RWPE2 (cell line): ENCODE results near the gene IFT81.

Experiments
- ATAC-seq: fragments of 200-7000 bp; cut with Tn5 transposase; 3 replicates; pipeline ENCODE4 v1.9.1; 2021; ENCODE audit warnings: low read depth
- DNase-seq: peaks from one replicate; pipeline ENCODE4 v3.0.0-alpha.2; 2020; ENCODE audit warnings: low spot score
- H3K27ac ChIP-seq: fragments of 450-650 bp; 2 replicates; pipeline ENCODE4 v1.5.1; 2017; ENCODE audit warnings: mild to moderate bottlenecking; ENCODE audit not compliant: poor library complexity, severe bottlenecking
- H3K27me3 ChIP-seq: fragments of 250-450 bp; sonication (Bioruptor Pico); 2 replicates; pipeline ENCODE4 v1.5.1; 2021; ENCODE audit warnings: mild to moderate bottlenecking, moderate library complexity; ENCODE audit not compliant: insufficient read depth, poor library complexity, severe bottlenecking
- H3K36me3 ChIP-seq: fragments of 250-450 bp; sonication (Bioruptor Pico); 2 replicates; pipeline ENCODE4 v1.5.1; 2020; ENCODE audit warnings: low read depth, mild to moderate bottlenecking, moderate library complexity
- H3K4me1 ChIP-seq: fragments of 250-450 bp; sonication (Bioruptor Pico); 2 replicates; pipeline ENCODE4 v1.5.1; 2021; ENCODE audit warnings: mild to moderate bottlenecking, moderate library complexity; ENCODE audit not compliant: insufficient read depth, poor library complexity, severe bottlenecking
- H3K4me3 ChIP-seq: fragments of 250-450 bp; sonication (Bioruptor Pico); 2 replicates; pipeline ENCODE4 v1.5.1; 2021; ENCODE audit warnings: mild to moderate bottlenecking, moderate library complexity; ENCODE audit not compliant: severe bottlenecking
- H3K9me3 ChIP-seq: fragments of 250-450 bp; sonication (Bioruptor Pico); 2 replicates; pipeline ENCODE4 v1.5.1; 2021; ENCODE audit warnings: mild to moderate bottlenecking, moderate library complexity; ENCODE audit not compliant: severe bottlenecking
- TF ChIP-seq, protein P1 (sequence below): fragments of 450-650 bp; IDR thresholded peaks from one replicate; pipeline ENCODE4 v1.5.1; 2017; ENCODE audit warnings: mild to moderate bottlenecking, moderate library complexity; ENCODE audit not compliant: poor library complexity, severe bottlenecking

The IFT81 gene, protein sequence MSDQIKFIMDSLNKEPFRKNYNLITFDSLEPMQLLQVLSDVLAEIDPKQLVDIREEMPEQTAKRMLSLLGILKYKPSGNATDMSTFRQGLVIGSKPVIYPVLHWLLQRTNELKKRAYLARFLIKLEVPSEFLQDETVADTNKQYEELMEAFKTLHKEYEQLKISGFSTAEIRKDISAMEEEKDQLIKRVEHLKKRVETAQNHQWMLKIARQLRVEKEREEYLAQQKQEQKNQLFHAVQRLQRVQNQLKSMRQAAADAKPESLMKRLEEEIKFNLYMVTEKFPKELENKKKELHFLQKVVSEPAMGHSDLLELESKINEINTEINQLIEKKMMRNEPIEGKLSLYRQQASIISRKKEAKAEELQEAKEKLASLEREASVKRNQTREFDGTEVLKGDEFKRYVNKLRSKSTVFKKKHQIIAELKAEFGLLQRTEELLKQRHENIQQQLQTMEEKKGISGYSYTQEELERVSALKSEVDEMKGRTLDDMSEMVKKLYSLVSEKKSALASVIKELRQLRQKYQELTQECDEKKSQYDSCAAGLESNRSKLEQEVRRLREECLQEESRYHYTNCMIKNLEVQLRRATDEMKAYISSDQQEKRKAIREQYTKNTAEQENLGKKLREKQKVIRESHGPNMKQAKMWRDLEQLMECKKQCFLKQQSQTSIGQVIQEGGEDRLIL

DNA sequence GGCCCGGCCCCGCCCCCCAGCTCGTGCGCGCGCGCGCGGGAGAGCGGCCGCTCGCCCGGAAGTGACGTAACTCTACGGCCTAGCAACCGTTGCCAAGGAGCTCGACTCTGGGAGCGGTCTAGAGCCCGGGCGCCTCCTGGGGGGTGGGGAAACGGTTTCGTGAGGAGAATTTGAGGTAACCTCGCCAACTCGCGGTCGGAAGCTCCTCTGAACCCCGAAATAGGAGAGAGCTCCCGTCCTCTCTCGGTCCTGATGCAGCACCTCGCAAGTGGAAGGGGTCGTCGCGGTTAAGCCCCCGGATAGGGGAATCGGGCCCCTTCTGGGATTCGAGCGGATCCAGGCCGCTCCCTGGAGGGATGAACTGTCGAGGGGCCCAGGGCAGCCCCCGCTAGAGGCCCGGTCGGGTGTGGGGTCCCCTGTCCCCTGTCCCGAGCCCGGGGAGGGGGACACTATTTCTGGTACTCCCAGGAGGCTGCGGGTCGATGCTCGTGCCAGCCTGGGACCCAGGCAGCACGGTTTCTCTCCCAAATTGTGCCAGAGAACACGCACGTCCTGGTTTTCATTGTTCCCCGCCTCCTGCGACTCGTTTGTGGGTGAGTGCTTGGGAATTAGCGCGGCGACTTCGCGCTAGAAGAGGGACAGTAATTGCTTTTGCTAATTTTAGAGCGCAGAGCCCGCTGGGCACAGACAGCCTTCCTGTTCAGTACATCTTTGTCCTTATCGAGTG lies at the start of gene IFT81:
TSS of gene IFT81 (plus strand) at position 89 of the 727 bp plus-strand sequence. CDS start 3,024 bp downstream, outside the sequence.
- Histone ChIP-seq H3K27ac (peak within 1 kb of the TSS; percentile 49), H3K4me3 (peak within 1 kb of the TSS; percentile 99), H3K9me3 (no peaks in the 10 kb centered on the region), H3K36me3 (peaks cover 11% of the 10 kb centered on the region), H3K4me1 (peaks cover 5% of the 10 kb centered on the region), H3K27me3 (no peaks in the 10 kb centered on the region)
- peak; percentile 86 for ATAC-seq
- DNase-seq: peak; percentile 90
- TF ChIP-seq, protein P1, sequence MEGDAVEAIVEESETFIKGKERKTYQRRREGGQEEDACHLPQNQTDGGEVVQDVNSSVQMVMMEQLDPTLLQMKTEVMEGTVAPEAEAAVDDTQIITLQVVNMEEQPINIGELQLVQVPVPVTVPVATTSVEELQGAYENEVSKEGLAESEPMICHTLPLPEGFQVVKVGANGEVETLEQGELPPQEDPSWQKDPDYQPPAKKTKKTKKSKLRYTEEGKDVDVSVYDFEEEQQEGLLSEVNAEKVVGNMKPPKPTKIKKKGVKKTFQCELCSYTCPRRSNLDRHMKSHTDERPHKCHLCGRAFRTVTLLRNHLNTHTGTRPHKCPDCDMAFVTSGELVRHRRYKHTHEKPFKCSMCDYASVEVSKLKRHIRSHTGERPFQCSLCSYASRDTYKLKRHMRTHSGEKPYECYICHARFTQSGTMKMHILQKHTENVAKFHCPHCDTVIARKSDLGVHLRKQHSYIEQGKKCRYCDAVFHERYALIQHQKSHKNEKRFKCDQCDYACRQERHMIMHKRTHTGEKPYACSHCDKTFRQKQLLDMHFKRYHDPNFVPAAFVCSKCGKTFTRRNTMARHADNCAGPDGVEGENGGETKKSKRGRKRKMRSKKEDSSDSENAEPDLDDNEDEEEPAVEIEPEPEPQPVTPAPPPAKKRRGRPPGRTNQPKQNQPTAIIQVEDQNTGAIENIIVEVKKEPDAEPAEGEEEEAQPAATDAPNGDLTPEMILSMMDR: no peak

- Histone ChIP-seq H3K27ac (no peak overlapping the region), H3K4me3 (no peak overlapping the region), H3K36me3 (no peaks in the 10 kb centered on the region), H3K4me1 (no peaks in the 10 kb centered on the region), H3K9me3 (no peaks in the 10 kb centered on the region), H3K27me3 (no peaks in the 10 kb centered on the region)
- ATAC-seq (no peak), DNase-seq (no peak)
- TF ChIP-seq, protein P1: no peak
These were observed 48.3 kb upstream of the IFT81 start for GRCh38 chr12:110075880-110076279.

GRCh38 chr12:110077800-110078199 lies 46.4 kb upstream of the IFT81 start:
- Histone ChIP-seq H3K27ac (no peak overlapping the region), H3K4me3 (no peak overlapping the region), H3K9me3 (no peaks in the 10 kb centered on the region), H3K36me3 (no peaks in the 10 kb centered on the region), H3K27me3 (no peaks in the 10 kb centered on the region), H3K4me1 (no peaks in the 10 kb centered on the region)
- ATAC-seq: no peak
- no peak for DNase-seq
- TF ChIP-seq, protein P1: no peak

DNA sequence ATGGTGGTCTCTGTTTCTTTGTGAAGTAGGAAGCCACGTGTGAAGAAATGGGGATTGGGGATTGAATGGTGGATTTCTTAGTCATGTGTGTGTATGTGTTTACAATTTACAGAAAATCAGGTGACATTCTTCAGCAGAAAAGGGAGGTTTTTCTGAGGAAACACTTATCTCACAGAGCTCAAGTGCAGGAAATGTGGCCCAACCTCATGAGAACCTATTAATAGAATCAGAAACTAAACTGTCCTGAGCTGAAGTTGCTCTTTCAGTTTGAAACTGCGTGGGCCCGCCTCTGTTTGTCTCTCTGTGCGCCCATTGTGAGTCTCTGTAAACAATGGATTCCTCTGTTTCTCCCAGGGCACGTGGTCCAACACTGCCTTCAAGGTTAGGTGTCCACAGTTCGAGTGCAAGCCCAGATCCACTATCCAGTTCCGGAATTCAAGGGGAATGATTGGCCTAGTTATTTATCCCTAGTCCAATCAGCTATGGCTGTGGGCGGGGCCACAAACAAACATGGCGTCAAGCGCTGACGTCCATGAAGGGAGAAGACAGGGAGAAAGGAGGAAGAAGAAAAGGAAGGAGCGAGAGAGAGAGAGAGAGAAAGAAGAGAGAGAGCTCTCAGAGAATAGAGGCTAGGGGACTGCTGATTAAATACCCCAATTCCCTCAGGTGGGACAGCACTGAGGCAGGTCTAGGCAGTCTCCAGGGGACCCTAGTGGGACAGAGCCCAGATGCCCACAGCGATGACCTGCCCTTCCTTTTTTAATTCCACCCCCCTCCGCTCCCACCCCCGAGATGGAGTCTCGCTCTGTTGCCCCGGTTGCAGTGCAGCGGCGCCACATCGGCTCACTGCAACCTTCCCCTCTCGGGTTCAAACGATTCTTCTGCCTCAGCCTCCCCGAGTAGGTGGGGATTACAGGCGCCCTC lies 44.4 kb upstream of the IFT81 start:
- H3K27ac ChIP-seq: no peak overlapping the region
- H3K9me3 ChIP-seq: no peaks in the 10 kb centered on the region
- no peaks in the 10 kb centered on the region for H3K27me3 ChIP-seq
- H3K4me3 ChIP-seq: no peak overlapping the region
- TF ChIP-seq, protein P1: no peak
- H3K36me3 ChIP-seq: no peaks in the 10 kb centered on the region
- ATAC-seq (no peak), DNase-seq (no peak)
- no peaks in the 10 kb centered on the region for H3K4me1 ChIP-seq
